Cardiac muscle cell (in vitro differentiated cells and primary cell): Measurements from ENCODE around the gene TUBAL3. TPM values are rescaled to one million over a fixed set of nuclear protein-coding genes. Genes with fewer than 3 reads are reported as not detected.

Experiments used
- DNase-seq, 2 donors: peaks; one replicate each; pipeline versions ENCODE4 v3.0.0 to v3.0.0-alpha.2; 2010 to 2017; ENCODE audit warnings: low read depth in 1 of 2, low spot score in 1 of 2
- H3K27ac ChIP-seq: fragments of 200-600 bp; sonication (generic); 2 replicates; pipeline ENCODE4 v1.5.1; 2016
- H3K27me3 ChIP-seq: fragments of 200-600 bp; sonication (generic); 2 replicates; pipeline ENCODE4 v1.6.0; 2016; ENCODE audit warnings: control low read depth
- H3K36me3 ChIP-seq: fragments of 200-600 bp; sonication (generic); 2 replicates; pipeline ENCODE4 v1.5.1; 2016; ENCODE audit warnings: control low read depth
- H3K4me1 ChIP-seq: fragments of 200-600 bp; sonication (generic); 2 replicates; pipeline ENCODE4 v1.8.1; 2017; ENCODE audit warnings: low read depth, mild to moderate bottlenecking, mixed run types
- H3K4me3 ChIP-seq: fragments of 200-600 bp; sonication (generic); 2 replicates; pipeline ENCODE4 v1.5.1; 2016; ENCODE audit warnings: mild to moderate bottlenecking
- H3K9me3 ChIP-seq: fragments of 200-600 bp; sonication (generic); 2 replicates; pipeline ENCODE4 v1.5.1; 2017; ENCODE audit warnings: low read depth, mild to moderate bottlenecking, control low read depth
- polyA plus RNA-seq: library from polyadenylated mRNA; unstranded; fragments of >200 nt; fragmentation: Nextera tagmentation; extraction: Ambion mirVana; gene quantifications from 2 replicates; pipeline ENCODE4 v1.2.1, GENCODE V29; 2016
- total RNA-seq: library from RNA; depleted of rRNA; stranded (reverse); fragments of >200 nt; gene quantifications from 2 replicates; pipeline ENCODE4 v1.2.3, GENCODE V29; 2016
- TF ChIP-seq, protein P1 (sequence below): IDR thresholded peaks from 2 replicates; pipeline ENCODE4 v1.5.1; 2012; ENCODE audit warnings: low read depth, mild to moderate bottlenecking, low read length

The TUBAL3 gene
- total and polyA plus RNA-seq, 2 experiments from 2014 or later, result not detected

DNA sequence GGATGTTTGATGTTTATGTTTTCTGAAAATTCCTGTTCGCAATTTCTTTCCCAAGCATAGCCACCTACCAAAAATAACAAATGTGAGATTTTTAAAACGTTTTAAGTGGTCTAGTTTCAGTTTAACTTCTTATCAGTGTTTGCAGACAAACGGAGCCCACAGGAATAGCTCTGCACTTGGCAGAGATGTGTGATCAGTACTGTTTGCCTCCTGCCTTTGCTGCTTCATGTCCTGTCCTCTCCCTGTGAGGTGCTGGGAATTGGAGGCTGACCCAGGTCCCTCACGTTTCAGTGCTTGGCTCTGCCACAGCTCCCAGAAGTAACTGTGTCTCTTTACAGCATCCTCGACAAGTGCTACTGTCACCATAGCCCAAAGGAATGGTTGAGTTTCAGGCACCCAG, 38.7 kb downstream of the TUBAL3 start:
- DNase-seq, result no peak
- Histone ChIP-seq H3K4me1 (peaks cover 7% of the 10 kb centered on the region), H3K9me3 (no peaks in the 10 kb centered on the region), H3K27ac (no peak overlapping the region), H3K27me3 (no peaks in the 10 kb centered on the region), H3K4me3 (no peak overlapping the region), H3K36me3 (no peaks in the 10 kb centered on the region)
- TF ChIP-seq, protein P1, sequence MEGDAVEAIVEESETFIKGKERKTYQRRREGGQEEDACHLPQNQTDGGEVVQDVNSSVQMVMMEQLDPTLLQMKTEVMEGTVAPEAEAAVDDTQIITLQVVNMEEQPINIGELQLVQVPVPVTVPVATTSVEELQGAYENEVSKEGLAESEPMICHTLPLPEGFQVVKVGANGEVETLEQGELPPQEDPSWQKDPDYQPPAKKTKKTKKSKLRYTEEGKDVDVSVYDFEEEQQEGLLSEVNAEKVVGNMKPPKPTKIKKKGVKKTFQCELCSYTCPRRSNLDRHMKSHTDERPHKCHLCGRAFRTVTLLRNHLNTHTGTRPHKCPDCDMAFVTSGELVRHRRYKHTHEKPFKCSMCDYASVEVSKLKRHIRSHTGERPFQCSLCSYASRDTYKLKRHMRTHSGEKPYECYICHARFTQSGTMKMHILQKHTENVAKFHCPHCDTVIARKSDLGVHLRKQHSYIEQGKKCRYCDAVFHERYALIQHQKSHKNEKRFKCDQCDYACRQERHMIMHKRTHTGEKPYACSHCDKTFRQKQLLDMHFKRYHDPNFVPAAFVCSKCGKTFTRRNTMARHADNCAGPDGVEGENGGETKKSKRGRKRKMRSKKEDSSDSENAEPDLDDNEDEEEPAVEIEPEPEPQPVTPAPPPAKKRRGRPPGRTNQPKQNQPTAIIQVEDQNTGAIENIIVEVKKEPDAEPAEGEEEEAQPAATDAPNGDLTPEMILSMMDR, result no peak

DNA sequence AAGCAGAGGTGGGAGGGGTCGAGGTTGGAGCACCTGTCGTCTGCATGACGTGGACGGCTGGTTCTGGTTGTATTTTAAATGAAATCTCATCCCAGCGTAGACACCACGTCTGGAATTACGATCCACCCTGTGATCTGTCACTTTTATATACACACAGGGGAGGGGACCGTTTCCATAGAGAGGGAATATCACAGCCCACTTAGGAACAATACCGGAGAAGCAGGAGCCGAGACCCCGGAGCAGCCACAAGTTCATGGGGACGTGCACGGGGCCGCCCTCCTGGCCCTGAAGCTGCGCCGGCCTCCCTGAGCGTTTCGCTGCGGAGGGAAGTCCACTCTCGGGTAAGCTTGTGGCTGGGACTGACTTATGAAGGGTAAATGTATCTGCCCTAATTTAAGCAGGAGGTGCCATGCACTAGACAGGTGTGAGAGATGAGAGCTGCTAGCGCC, 39.7 kb downstream of the TUBAL3 start, which contains the start of gene UCN3:
Gene UCN3 (plus strand): TSS at position 77 of the 449 bp plus-strand sequence. CDS start 8,755 bp downstream, outside the sequence.
- DNase-seq, result no peak
- H3K36me3 ChIP-seq, result no peaks in the 10 kb centered on the region
- H3K27me3 ChIP-seq, result no peaks in the 10 kb centered on the region
- TF ChIP-seq, protein P1, result no peak
- no peak within 1 kb of the TSS for H3K27ac ChIP-seq
- H3K4me3 ChIP-seq, result no peak within 1 kb of the TSS
- peaks cover 7% of the 10 kb centered on the region for H3K4me1 ChIP-seq
- no peaks in the 10 kb centered on the region for H3K9me3 ChIP-seq

DNA sequence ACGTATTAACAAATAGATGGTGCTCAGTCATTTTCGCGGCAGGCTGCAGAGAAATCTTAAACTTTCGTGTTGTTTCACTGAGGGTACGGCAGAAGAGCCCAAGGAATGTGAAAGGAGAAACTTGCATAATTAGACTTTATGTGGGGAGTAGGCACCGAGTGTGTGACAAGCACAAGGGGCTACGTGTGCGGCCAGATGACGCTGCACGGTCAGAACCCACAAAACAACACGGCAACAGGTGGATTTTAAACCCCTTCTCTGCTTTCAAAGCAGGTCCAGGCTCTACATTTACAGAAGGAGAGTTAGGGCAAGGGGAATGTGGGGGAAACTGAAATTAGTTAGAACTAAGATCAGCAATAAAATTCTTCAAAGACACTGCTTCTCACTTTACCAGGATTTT, 40.3 kb downstream of the TUBAL3 start:
- DNase-seq, result no peak
- H3K4me3 ChIP-seq, result no peak overlapping the region
- H3K4me1 ChIP-seq, result peaks cover 7% of the 10 kb centered on the region
- H3K36me3 ChIP-seq, result no peaks in the 10 kb centered on the region
- TF ChIP-seq, protein P1, result no peak
- no peak overlapping the region for H3K27ac ChIP-seq
- H3K27me3 ChIP-seq, result no peaks in the 10 kb centered on the region
- no peaks in the 10 kb centered on the region for H3K9me3 ChIP-seq

DNA sequence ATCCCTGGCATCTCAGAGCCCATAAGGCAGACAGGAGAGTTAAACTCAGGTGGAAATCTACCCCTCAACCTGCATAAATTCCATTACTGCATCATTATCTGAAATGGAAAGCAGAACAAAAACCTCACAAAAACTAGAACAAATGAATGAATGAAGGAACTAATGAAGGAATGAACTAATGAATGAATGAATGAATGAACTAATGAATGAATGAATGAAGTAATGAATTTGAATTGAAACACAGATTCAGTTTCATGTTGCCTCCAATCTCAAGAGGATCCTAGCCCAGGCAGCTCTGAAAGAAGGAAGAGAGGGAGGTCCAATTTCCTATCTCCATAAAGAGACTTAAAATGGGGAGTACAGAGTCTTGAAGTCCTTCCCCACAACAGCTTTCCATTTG, 41.8 kb downstream of the TUBAL3 start:
- Histone ChIP-seq H3K9me3 (no peaks in the 10 kb centered on the region), H3K36me3 (no peaks in the 10 kb centered on the region), H3K27ac (no peak overlapping the region), H3K27me3 (no peaks in the 10 kb centered on the region), H3K4me1 (peaks cover 7% of the 10 kb centered on the region), H3K4me3 (no peak overlapping the region)
- no peak for DNase-seq
- TF ChIP-seq, protein P1, result no peak

DNA sequence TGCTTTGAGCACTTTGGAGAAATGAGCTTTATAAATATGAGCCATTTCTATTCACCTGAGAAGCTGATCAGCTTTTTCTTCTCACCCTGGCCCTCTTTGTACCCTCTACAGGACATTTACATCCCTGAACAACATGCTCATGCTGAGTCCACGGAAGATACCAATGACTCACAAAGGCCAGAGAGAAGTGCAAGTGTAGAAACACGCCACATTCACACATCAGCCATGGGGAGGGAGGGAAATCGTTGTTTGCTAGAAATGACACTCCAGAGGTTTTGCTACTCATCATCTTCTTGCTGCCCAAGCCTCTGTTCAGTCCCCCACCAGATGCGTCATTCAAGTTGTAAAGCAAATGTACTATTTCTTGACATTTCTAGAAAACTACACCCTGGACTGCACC, 42.7 kb downstream of the TUBAL3 start:
- Histone ChIP-seq H3K4me3 (no peak overlapping the region), H3K9me3 (no peaks in the 10 kb centered on the region), H3K27ac (no peak overlapping the region), H3K27me3 (no peaks in the 10 kb centered on the region), H3K4me1 (peaks cover 7% of the 10 kb centered on the region), H3K36me3 (no peaks in the 10 kb centered on the region)
- no peak for DNase-seq
- TF ChIP-seq, protein P1, result no peak

DNA sequence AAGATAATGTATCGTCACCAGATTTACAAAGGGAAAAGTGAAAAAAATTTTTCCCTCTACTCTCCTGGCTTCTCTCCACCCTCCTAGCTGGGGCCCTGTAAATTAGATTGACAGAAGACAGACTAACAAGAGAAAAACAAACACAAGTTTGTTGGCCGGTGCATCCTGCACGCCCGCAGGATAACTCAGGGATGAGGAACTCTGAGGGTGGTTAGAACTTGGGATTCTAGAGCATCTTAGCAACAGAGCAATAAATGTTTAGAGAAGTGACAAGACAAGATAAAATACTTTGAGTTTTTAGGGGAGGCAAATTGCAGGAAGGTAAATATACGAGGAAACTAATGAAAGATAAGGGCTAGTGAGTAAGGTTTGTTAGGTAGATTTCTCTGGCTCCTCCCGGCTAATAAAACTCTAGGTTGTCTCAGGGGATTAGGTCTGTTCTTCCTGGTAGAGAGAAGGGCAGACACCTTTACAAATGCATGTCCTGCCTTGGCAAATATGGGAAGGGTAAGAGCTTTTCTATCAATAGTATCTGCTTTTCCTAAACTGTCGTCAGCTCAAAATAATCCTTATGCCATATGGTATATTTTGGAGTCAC, 44.2 kb downstream of the TUBAL3 start:
- Histone ChIP-seq H3K27me3 (no peaks in the 10 kb centered on the region), H3K4me1 (no peaks in the 10 kb centered on the region), H3K27ac (no peak overlapping the region), H3K36me3 (no peaks in the 10 kb centered on the region), H3K4me3 (no peak overlapping the region), H3K9me3 (no peaks in the 10 kb centered on the region)
- TF ChIP-seq, protein P1, result no peak
- no peak for DNase-seq
